NCI-H2171 (cell line): ENCODE results near the gene PAAF1.
A peak's percentile ranks its signal among the peaks of the same experiment; 100 is the strongest.

Experiments used
- DNase-seq: peaks from one replicate; lab custom pipeline; 2025; lab: John Stamatoyannopoulos, UW

PAAF1 gene

GRCh38 chr11:73876424-73877310 is at the start of gene PAAF1, which contains the start of gene COA4:
Gene PAAF1 (plus strand): TSS chr11:73876999. CDS start chr11:73877022, 23 bp downstream.
Gene COA4 (minus strand): TSS chr11:73876846. CDS start chr11:73873378, 3,468 bp downstream.
- DNase-seq, result peak; percentile 99

GRCh38 chr11:73830261-73830660 is 46.5 kb upstream of the PAAF1 start:
- no peak for DNase-seq

GRCh38 chr11:73833067-73833466 is 43.7 kb upstream of the PAAF1 start:
- no peak for DNase-seq

GRCh38 chr11:73838443-73839122 is 38.2 kb upstream of the PAAF1 start:
- DNase-seq, result no peak

- no peak for DNase-seq
Measured at GRCh38 chr11:73839123-73839457, 37.7 kb upstream of the PAAF1 start.

- DNase-seq, result no peak
Measured at GRCh38 chr11:73851046-73851764, 25.6 kb upstream of the PAAF1 start.

- no peak for DNase-seq
Measured at GRCh38 chr11:73852049-73852448, 24.8 kb upstream of the PAAF1 start.

- DNase-seq, result no peak
Measured at GRCh38 chr11:73854680-73855079, 22.1 kb upstream of the PAAF1 start.

- DNase-seq, result no peak
Measured at GRCh38 chr11:73856031-73856567, 20.7 kb upstream of the PAAF1 start.

GRCh38 chr11:73859671-73860070 is 17.1 kb upstream of the PAAF1 start:
- DNase-seq, result no peak

GRCh38 chr11:73860202-73860601 is 16.6 kb upstream of the PAAF1 start:
- DNase-seq, result no peak

GRCh38 chr11:73862986-73863385 is 13.8 kb upstream of the PAAF1 start:
- no peak for DNase-seq

- no peak for DNase-seq
Measured at GRCh38 chr11:73866095-73866579, 10.7 kb upstream of the PAAF1 start.

GRCh38 chr11:73866586-73866996 is 10.2 kb upstream of the PAAF1 start:
- DNase-seq, result no peak

- no peak for DNase-seq
Measured at GRCh38 chr11:73869332-73869949, 7.4 kb upstream of the PAAF1 start.

GRCh38 chr11:73870261-73870660 is 6.5 kb upstream of the PAAF1 start:
- no peak for DNase-seq

GRCh38 chr11:73872749-73873357 is 3.9 kb upstream of the PAAF1 start:
- DNase-seq, result no peak

GRCh38 chr11:73875380-73875779 is 1.4 kb upstream of the PAAF1 start:
- DNase-seq, result peak; percentile 33

- no peak for DNase-seq
Measured at GRCh38 chr11:73875840-73876239, 959 bp upstream of the PAAF1 start.

- DNase-seq, result no peak
Measured at GRCh38 chr11:73878771-73879170, 2.0 kb downstream of the PAAF1 start.

GRCh38 chr11:73880449-73880848 is 3.6 kb downstream of the PAAF1 start:
- DNase-seq, result peak; percentile 68
